Activated effector memory CD4-positive, alpha-beta T cell treated with anti-CD3 and anti-CD28 coated beads, Interleukin-2, amount 50 U/mL, for 16 hours (primary cell): ENCODE data around the gene SLC5A10.

Experiments
- DNase-seq: peaks from one replicate; pipeline ENCODE4 v3.0.0-alpha.2; 2020

SLC5A10 gene

GRCh38 chr17:18966831-18967624 lies 15.1 kb downstream of the SLC5A10 start:
- DNase-seq, result no peak

GRCh38 chr17:18967916-18968315 lies 16.0 kb downstream of the SLC5A10 start:
- no peak for DNase-seq

GRCh38 chr17:18968345-18968744 lies 16.4 kb downstream of the SLC5A10 start:
- no peak for DNase-seq

GRCh38 chr17:18968945-18969887 lies 17.3 kb downstream of the SLC5A10 start:
- DNase-seq, result no peak

GRCh38 chr17:18970582-18971480 lies 18.9 kb downstream of the SLC5A10 start:
- DNase-seq, result no peak

- DNase-seq, result no peak
Measured at GRCh38 chr17:18971801-18972200, 19.8 kb downstream of the SLC5A10 start.

GRCh38 chr17:18974407-18975149 lies 22.6 kb downstream of the SLC5A10 start:
- no peak for DNase-seq

- no peak for DNase-seq
Measured at GRCh38 chr17:18975597-18975996, 23.6 kb downstream of the SLC5A10 start.

GRCh38 chr17:18976201-18976600 lies 24.2 kb downstream of the SLC5A10 start:
- no peak for DNase-seq

- no peak for DNase-seq
Measured at GRCh38 chr17:18977021-18977420, 25.1 kb downstream of the SLC5A10 start.

- DNase-seq, result no peak
Measured at GRCh38 chr17:18977646-18978045, 25.7 kb downstream of the SLC5A10 start.

GRCh38 chr17:18978050-18978449 lies 26.1 kb downstream of the SLC5A10 start:
- DNase-seq, result no peak

GRCh38 chr17:18978655-18979054 lies 26.7 kb downstream of the SLC5A10 start:
- DNase-seq, result no peak

- no peak for DNase-seq
Measured at GRCh38 chr17:18980682-18981334, 28.8 kb downstream of the SLC5A10 start.

GRCh38 chr17:18981335-18981641 lies 29.3 kb downstream of the SLC5A10 start:
- DNase-seq, result no peak

- no peak for DNase-seq
Measured at GRCh38 chr17:18981642-18982424, 29.9 kb downstream of the SLC5A10 start.

- DNase-seq, result no peak
Measured at GRCh38 chr17:18984273-18985114, 32.5 kb downstream of the SLC5A10 start.

GRCh38 chr17:18985475-18985874 lies 33.5 kb downstream of the SLC5A10 start:
- no peak for DNase-seq

GRCh38 chr17:18986541-18987229 lies 34.7 kb downstream of the SLC5A10 start:
- DNase-seq, result no peak
